Fibroblast of skin of right quadriceps (primary cell): ENCODE results near the gene SEMA4A.
A peak's percentile ranks its signal among the peaks of the same experiment; 100 is the strongest.
"Not testable (repeated sequence)": the region's sequence is repeated elsewhere in the genome, so short reads cannot be mapped to it uniquely, and the experiment has no call there.

ENCODE experiments used
- DNase-seq: peaks from one replicate; pipeline ENCODE4 v3.0.0-alpha.2; 2013

Gene SEMA4A

DNA sequence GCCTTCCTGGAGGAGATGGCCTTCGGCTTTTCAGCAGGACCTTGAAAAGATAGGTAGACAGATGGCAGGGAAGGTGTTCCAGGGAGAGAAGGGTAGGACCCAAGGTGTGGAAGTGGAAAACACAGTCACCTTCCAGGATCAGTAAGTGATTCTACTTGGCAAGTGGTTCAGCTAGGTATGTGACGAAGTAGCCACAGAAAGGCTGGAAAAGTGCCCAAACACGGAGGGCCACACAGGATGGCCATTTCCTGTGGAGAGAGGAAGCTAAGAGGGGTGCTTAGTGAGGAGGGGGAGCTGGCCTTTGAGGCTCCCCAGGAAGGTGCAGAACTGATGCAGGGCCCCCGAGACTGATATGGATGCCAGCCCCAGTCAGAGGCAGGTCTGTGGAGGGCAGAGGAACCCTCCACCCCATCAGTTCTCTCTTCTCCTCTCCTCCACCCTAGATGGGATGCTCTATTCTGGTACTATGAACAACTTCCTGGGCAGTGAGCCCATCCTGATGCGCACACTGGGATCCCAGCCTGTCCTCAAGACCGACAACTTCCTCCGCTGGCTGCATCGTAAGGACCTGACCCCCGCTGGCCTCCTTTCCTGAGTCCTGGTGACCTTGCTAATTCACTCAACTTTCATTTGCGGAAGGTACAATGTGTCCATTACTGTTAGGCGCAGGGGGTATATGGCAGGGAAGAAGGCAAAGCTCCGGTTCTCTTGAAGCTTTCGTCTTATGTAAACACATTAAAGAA lies 6.8 kb downstream of the SEMA4A start:
- DNase-seq: no peak

DNA sequence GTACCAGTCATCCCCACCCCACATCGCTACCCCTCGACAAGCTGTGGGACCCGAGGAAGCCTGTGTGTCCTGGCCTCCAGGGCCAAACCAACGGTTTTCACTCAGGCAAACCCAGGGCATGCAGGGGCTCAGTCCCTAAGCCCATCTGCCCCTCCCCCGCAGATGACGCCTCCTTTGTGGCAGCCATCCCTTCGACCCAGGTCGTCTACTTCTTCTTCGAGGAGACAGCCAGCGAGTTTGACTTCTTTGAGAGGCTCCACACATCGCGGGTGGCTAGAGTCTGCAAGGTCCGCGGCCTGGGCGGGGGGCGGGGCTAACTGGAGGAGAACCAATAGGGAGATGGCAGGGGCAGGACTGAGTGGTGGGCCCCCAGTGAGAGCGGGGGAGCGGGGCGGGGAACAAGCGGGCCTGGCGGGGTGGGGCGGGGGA lies 7.4 kb downstream of the SEMA4A start:
- DNase-seq: peak; percentile 80

DNA sequence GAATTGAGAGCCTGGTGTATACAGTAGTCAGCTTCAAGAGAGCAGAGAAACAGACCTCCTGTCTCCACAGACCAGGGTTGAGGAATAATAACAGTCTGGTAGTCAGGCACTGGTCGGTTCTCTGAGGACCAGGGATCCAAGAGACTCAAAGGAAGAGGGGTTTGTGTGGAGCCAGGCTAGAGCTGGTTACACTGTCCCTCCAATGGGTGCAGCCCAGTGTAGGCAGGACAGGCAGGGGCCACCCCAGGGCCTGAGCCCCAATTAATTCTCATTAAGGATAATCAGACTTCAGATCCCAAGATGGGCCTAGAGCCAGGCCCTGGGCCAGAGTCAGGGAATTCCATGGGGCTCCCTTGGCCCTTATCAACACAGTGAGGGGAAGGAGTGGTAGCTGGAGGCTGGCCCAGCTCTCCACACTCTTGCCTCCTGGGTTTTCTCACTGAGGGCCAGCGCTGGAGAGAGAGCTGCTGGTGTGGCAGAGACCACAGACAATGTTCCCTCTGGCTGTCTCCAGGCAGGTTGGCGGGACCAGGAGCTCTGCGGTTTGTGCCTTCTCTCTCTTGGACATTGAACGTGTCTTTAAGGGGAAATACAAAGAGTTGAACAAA lies 9.1 kb downstream of the SEMA4A start:
- no peak for DNase-seq

DNA sequence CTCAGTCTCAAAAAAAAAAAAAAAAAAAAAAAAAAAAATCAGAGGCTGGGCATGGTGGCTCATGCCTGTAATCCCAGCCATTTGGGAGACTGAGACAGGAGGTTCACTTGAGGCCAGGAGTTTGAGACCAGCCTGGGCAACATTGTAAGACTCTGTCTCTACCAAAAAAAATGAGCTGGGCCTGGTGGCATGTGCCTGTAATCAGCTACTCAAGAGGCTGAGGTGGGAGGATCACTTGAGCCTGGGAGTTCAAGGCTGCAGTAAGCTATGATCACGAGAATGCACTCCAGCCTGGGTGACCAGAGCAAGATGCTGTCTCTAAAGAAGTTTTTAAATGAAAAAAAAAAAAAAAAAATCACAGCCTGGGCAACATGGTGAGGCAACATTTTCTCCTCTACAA lies 10.3 kb downstream of the SEMA4A start:
- no peak for DNase-seq

DNA sequence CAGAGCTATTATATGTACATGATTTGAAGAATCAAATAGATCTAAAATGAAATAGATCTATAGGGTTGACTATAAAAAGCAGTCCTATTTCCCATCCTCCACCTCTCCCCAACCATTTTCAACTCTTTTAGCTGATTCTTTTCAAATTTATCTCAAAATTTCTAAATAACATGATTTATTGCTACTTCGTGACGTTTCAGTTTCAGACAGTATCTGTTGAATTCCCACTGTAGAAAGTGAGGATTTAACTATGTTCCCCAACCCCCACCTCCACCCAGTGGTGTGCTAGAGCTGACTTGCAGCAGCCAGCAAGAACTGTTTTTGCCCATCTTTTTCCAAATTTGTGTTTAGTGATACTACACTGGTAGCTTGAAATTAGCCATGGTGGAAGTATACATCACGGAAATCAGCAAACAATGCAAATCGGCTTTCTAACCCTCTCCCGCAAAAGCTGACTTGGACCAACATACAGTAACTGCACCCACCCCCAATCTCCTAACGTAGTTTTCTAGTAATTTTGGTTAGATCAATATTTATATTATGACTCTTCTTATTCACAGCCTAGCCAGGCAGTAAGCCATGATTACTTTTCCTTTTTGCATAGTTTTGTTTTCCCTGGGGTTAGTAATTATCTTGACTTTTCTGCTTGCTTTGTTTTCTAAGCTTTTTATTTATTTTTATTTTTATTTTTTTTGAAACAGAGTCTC lies 10.9 kb downstream of the SEMA4A start:
- no peak for DNase-seq

DNA sequence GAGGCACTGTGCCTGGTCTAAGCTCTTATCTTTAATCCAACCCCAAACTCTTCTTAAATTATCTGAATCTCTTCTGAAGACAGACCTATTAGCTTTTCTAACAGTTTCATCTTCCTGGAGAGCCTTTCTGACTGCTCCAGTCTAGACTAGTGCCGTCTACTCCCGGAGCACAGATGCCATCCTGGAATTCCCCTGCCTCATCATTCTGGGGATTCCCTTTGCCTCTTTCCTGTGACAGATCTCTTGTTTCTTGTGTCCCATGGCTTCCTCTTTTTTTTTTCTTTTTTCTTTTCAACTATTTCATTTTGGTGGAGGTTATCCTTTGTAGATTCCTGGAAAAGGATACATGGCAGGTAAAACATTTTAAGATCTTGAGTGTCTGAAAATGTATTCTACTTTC lies 11.7 kb downstream of the SEMA4A start:
- no peak for DNase-seq

DNA sequence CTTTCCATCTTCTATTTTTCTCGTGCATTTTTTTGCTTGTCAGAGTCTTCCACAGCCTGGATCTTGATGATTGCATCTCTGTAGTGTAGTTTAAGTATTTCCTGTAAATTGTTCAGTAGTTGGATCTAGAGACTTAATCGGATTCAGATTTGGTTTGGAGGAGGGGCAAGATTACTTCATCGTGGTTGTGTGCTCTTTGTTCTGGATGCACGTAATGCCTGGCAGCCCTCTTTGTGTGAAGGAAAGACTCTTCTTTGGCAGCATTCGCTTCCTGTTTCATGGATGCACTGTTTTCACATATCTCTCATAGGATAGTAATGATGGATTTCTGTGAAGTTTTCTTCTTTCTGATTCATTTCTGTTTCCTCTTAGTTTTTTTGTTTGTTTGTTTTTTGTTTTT lies 14.2 kb downstream of the SEMA4A start:
- DNase-seq: peak; percentile 54

DNA sequence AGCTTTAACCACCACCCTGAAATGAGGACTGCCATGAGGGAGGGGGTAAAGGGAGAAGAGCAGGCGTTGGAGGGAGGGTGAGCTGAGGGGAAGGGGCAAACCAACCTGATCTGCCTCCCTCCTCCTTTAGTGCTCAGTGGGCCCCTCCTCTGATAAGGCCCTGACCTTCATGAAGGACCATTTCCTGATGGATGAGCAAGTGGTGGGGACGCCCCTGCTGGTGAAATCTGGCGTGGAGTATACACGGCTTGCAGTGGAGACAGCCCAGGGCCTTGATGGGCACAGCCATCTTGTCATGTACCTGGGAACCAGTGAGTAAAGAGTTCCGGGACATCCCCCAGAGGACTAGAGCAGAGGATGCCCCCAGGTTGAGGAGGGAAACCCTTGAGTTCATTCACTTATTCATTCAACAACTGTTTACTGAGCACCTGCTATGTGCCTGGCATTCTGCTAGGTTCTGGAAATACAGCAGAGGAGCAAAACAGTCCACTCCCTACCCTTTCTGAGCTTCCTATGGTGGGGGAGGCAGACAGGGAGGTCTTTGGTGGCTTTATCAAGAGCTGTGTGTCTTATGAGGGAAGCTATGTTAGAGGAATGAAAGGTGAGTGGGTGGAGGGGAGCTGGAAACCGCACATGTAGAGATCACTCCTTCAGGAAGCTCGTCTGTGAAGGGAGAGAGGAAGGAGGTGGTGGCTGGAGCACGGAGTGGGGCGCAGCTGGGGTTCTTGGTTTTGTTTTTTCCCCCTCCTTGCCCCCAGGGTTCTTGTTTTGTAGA lies 19.5 kb downstream of the SEMA4A start:
- no peak for DNase-seq

DNA sequence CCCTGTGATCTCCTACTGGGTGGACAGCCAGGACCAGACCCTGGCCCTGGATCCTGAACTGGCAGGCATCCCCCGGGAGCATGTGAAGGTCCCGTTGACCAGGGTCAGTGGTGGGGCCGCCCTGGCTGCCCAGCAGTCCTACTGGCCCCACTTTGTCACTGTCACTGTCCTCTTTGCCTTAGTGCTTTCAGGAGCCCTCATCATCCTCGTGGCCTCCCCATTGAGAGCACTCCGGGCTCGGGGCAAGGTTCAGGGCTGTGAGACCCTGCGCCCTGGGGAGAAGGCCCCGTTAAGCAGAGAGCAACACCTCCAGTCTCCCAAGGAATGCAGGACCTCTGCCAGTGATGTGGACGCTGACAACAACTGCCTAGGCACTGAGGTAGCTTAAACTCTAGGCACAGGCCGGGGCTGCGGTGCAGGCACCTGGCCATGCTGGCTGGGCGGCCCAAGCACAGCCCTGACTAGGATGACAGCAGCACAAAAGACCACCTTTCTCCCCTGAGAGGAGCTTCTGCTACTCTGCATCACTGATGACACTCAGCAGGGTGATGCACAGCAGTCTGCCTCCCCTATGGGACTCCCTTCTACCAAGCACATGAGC lies 23.3 kb downstream of the SEMA4A start:
- DNase-seq: no peak

DNA sequence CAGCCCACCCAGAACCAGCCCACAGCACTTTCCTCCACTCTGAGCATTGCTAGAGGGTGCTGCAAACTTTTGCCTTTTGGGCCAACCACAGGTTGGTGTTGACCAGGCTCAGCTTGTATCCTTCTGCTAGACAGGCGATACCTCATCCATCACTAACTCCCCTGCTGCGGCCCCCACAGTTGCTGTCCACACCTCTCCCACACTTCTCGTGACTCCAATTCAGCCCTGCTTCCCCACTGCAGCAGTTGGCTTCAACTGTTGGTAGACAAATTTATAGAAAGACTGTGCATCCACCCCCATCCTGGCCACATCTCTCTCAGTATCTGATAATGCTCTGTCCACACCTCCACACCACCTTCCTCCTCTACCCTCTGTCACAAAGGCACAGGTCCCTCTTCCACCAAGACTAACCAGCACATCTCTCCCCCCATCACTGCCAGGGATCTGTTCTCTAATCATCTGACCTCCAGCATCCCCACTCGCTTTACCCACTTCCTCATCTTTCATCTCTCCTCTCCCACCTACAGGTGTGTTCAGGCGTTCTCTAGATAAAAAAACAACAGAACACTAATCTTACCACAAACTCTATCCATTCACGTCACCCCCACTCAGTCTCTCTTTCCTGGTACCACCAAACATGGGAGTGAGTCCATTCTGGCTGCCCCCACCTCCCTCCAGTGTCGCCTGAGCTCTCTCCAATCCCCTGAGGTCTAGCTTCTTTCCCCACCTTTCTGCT lies 24.7 kb downstream of the SEMA4A start:
- no peak for DNase-seq

DNA sequence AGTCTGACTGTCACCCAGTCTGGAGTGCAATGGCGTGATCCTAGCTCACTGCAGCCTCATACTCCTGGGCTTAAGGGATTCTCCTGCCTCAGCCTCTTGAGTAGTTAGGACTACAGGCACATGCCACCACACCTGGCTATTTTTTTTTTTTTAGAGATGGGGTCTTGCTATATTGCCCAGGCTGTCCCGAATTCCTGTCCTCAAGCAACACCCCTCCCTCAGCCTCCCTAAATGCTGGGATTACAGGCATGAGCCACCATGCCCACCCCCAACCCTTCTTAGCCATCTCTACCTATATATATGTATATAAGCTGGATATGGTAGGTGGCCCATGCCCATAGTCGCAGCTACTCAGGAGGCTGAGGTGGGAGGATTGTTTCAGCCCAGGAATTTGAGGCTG lies 27.1 kb downstream of the SEMA4A start:
- no peak for DNase-seq

DNA sequence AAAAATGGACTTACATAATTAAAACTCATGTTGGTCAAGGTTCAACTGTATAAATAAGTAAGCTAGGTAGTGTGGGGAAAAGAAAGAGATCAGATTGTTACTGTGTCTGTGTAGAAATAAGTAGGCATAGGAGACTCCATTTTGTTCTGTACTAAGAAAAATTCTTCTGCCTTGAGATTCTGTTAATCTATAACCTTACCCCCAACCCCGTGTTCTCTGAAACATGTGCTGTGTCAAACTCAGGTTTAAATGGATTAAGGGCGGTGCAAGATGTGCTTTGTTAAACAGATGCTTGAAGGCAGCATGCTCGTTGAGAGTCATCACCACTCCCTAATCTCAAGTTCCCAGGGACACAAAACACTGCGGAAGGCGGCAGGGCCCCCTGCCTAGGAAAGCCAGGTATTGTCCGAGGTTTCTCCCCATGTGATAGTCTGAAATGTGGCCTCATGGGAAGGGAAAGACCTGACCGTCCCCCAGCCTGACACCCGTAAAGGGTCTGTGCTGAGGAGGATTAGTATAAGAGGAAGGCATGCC lies 28.1 kb downstream of the SEMA4A start:
- not testable (repeated sequence) for DNase-seq

DNA sequence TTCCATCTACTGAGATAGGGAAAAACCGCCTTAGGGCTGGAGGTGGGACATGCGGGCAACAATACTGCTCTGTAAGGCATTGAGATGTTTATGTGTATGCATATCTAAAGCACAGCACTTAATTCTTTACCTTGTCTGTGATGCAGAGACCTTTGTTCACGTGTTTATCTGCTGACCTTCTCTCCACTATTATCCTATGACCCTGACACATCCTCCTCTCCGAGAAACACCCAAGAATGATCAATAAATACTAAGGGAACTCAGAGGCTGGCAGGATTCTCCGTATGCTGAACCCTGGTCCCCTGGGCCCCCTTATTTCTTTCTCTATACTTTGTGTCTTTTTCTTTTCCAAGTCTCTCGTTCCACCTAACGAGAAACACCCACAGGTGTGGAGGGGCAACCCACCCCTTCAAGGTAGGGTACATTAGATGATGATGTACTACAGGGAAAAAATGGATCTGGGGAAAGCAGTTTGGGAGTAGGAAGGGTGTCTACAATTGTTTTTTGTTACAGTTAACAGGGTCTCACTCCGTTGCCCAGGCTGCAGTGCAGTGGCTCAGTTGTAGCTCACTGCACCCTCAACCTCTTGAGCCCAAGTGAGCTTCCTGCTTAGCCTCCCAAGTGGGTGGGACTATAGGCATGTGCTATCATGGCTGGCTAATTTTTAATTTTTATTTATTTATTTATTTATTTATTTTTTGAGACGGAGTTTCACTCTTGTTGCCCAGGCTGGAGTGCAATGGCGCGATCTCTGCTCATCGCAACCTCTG lies 28.8 kb downstream of the SEMA4A start:
- not testable (repeated sequence) for DNase-seq

DNA sequence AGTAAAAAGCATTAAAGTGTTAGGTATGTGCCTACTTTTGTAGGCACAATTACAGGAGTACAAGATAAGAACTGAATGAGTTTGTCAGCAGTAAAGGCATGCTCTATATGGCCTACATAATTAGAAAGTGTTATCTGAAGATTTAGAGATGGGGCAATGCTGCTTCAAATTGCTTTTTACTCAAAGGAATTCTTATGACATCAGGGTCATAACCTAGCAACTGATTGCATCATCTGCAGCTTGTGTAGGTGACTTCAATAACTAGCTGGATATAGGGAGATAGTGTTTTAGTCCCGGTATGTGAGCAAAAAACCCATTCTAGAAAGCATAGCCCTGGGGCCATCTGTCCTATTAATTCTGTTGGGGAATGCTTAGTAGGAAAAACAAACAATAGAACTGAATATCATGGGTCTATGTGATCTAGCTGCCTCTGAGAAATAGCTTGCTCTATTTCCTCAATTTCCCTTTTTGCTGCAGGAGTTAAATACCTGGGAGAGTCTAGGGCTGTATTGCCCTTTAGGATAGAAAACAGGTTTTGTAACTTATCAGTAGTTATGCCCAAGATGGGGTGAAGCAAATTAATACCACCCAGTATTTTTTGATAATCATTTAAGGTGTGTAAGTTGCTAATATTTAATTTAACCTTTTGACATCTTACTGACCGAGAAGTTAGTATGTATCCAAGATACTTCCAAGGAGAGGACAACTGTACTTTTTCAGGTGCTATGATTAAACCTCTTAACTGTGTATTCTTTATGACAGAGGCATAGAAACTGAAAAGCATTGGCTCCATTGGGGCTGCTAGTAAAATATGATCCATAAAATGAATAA lies 33.2 kb downstream of the SEMA4A start:
- not testable (repeated sequence) for DNase-seq

DNA sequence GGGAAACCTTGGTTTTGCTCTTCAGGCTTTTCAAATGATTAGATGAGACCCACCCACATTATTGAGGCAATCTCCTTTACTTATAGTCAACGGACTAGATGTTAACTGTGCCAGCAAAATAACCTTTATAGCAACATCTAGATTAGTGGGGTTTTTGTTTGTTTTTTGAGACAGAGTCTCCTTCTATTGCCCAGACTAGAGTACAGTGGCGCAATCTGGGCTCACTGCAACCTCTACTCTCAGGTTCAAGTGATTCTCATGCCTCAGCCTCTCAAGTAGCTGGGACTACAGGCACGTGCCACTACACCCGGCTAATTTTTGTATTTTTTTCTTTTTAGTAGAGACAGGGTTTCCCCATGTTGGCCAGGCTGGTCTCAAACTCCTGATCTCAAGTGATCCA lies 36.9 kb downstream of the SEMA4A start:
- DNase-seq: not testable (repeated sequence)

DNA sequence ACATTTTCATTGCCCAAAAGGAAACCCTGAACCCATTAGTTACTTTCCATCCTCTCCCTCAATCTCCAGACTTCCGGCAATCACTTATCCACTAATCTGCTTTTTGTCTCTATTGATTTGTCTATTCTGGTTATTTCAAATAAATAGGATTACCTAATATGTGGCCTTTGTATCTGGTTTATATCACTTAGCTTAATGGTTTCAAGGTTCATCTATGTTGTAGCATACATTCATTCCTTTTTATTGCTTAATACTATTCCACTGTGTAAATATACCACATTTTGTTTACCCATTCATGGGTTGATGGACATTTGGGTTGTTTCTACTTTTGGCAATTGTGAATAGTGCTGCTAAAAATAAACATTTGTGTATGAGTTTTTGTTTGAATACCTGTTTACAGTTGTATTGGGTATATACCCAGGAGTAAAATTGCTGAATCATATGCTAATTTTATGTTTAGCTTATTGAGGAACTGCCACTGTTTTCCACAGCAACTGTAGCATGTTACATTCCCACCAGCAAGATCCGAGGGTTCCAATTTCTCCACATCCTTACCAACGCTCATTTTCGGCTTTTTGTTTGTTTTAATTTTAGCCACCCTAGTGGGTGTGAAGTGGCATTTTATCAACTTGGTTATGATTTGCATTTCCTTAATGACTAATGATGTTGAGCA lies 38.0 kb downstream of the SEMA4A start:
- no peak for DNase-seq

DNA sequence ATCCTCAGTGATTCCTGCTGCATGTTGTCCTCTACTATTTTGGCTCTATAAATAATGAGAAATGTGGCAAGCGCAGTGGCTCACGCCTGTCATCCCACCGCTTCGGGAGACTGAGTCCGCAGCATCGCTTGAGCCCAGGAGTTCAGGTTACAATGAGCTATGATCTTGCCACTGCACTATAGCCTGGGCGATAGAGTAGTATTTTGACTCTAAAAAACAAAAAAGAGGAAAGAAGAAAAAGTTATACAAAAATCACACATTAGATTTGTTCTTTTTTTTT lies 39.8 kb downstream of the SEMA4A start:
- no peak for DNase-seq

DNA sequence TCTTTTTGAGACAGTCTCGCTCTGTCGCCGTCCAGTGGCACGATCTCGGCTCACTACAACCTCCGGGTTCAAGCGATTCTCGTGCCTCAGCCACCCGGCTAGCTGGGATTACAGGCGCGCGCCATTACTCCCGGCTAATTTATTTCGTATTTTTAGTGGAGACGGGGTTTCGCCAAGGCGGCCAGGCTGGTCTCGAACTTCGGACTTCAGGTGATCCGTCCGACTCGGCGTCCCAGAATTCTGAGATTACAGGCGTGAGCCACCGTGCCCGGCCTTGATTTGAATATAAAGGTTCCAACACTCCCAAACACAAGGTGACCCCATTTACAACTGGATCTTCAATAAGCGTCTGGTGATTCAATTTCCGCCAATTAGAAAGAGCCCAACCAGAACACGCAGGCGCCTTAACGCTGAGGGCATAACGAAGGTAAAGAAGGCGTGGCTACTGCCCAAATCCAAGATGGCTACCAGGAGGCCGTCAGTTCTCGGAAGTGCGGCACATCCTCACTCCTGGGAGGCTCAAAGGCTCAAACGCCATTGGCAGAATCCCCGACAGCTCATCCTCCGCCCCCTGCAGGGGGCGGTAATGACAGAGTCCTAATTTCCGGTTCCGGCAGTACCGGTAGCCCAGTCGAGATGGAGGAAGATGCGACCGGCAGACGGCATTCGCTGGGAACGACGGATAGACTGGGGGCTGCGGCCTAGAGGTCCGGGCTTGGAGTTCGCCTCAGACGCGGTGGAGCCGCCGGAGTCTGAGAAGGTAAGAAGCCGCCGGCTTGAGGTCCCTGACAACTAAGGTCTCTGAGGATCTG lies 40.3 kb downstream of the SEMA4A start, which contains the start of gene SLC25A44:
Gene SLC25A44 (plus strand): TSS at position 617 of the 812 bp plus-strand sequence. CDS start 5,744 bp downstream, outside the sequence.
- DNase-seq: peak; percentile 99

DNA sequence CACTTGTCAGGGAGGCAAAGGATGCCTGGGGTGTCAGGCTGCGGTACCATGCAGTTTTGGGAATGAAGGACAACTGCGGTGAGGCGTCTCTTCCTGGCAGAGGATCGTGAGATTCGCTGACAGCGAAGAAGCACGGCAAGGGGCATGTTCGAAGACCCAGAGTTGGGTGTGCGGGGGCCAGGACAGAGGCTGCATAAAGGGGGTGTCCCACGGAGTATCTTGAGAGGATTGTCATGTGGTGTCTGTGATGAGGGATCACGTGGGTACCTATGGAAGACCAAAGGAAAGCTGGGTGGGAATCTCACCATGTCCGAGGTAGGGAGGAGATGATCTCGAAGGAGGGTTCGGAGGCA lies 40.9 kb downstream of the SEMA4A start:
- no peak for DNase-seq
